Measurements from ENCODE around the gene PEF1.

DNA sequence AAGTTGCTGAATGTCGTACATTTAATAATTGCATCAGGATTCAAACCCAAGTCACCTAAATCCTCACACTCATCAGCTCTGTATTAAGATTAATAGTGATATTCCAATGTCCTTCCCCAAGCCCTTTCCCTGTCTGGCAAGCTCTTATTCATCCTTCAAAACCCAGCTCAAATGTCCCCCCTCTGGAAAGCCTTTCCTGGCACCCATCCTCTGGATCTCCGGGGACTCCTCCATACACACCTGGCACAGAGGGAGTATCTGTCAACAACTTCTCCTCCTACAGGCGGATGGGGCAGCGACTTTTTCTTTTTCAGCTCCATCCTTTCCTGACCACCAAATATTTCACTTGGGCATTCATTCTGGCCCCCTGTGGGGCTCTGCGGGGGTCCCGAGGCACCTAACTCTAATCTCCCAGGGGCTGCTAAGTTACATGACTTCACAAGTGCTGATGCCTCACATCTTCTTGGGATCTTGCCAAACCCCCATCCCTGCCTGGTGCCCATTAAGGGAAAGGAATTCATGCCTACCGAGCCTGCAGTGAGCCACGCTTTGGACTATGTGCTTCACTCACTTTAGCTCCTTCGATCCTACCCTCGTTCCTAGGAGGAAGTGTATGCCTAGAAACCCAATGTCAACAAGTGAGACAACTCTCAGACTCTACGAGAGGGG, 53.1 kb downstream of the PEF1 start:
- TF ChIP-seq CTCF (IDR thresholded peaks at IDR 0.05; ENCODE audit: insufficient read depth, low read length, poor library complexity, severe bottlenecking) = no peak
- no peak for TF ChIP-seq EZH2phosphoT487 (conservative IDR thresholded peaks at IDR 0.05; ENCODE audit: low read length)
